ENCODE measurements around the gene MTERF4. TPM values are rescaled to one million over a fixed set of nuclear protein-coding genes. Genes with fewer than 3 reads are reported as not detected.

The MTERF4 gene, protein sequence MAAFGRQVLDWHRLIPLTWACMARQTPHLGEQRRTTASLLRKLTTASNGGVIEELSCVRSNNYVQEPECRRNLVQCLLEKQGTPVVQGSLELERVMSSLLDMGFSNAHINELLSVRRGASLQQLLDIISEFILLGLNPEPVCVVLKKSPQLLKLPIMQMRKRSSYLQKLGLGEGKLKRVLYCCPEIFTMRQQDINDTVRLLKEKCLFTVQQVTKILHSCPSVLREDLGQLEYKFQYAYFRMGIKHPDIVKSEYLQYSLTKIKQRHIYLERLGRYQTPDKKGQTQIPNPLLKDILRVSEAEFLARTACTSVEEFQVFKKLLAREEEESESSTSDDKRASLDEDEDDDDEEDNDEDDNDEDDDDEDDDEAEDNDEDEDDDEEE
- polyA plus RNA-seq (2011; rRNA removed) (41.5 and 44.9 TPM in 2 replicates), polyA plus RNA-seq (2017; fragmentation: RNase III; extraction: RNeasy Plus Mini Kit Qiagen cat#74134 plus additional on column Dnase treatment) (39.9 to 51.5 TPM (median 47.1 TPM) in 3 replicates), polyA minus RNA-seq (2011; rRNA and poly(A)+ RNA removed) (33.8 and 41.7 TPM in 2 replicates)
- 23.8 and 24.8 TPM in 2 replicates for polyA plus RNA-seq (2012; cell fraction: cytosol; rRNA removed)
- polyA plus RNA-seq (2012; cell fraction: nucleus; rRNA removed), result 32.6 and 44.7 TPM in 2 replicates

DNA sequence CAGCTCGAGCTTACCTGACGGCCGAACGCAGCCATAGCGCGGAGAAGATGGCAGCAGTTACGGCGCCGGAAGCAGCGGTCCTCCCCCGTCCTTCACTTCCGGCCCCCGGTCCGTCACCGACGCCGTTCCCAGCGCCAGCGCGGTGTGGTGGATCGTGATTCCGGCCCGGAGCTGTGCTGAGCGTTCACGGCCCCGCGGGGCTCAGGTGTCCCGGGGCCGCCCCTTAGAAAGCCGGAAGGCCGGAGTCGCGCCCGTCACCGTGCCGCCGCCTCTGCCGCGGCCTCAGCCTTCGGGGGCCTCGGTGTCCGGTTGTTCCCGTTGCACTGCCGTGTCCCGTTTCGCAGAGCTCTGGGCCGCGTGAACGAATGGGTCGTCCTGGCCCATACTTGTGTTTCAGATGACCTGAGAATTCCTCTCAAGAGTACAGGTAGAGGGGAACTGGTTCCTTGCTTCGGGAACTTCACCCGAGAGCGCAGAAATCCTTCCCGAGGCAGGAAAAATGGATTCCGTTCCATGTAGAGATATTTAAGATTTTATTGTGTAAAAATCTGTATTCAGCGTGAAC, at the start of gene MTERF4:
Gene MTERF4 (minus strand): TSS at position 49 of the 565 bp plus-strand sequence. CDS start 14 bp downstream, at position 35.
- 1% methylated on average over 27 of the region's 56 CpGs for WGBS (ENCODE audit: missing lambda C conversion rate)
- Histone ChIP-seq H3K9me3 (no peaks in the 10 kb centered on the region), H3K4me3 (peak within 1 kb of the TSS; percentile 85), H3K27ac (peak within 1 kb of the TSS; percentile 89), H3K4me1 (peaks cover 17% of the 10 kb centered on the region; the same call in 2 of the 3 replicates), H3K4me2 (peak within 1 kb of the TSS; percentile 97)
- DNase-seq (ENCODE audit: low read depth in 1 of 2, low spot score in 1 of 2) (peak; percentile 77 to 89), FAIRE-seq (no peak), ATAC-seq (peak; percentile 99 to 100)
- POLR2A ChIA-PET, result interaction anchor here (0.6 to 1.6 kb wide), 6 partner anchors 9 to 515 kb away, joined by 3 to 9 read pairs (median 4); partner anchors contain the start of genes CAPN10, HDLBP and PASK
- CTCF ChIA-PET, result interaction anchor here (0.8 to 1.0 kb wide), 2 partner anchors 11 to 27 kb away, joined by 3 read pairs; no protein-coding TSS in a partner anchor
- TF ChIP-seq NPAS2 (CRISPR knock-in tag; IDR thresholded peaks at IDR 0.05; ENCODE audit: borderline replicate concordance) (no peak), POLR2AphosphoS2 (conservative IDR thresholded peaks at IDR 0.05; ENCODE audit: low read length) (no peak), NFE2L2 (conservative IDR thresholded peaks at IDR 0.05; ENCODE audit: low read length) (no peak), BHLHE40 (IDR thresholded peaks at IDR 0.05; ENCODE audit: low read depth, low read length) (no peak), POLR2A (IDR thresholded peaks at IDR 0.05; ENCODE audit: low read length) (peak; percentile 85), ZFP36 (IDR thresholded peaks at IDR 0.05; ENCODE audit: borderline replicate concordance, partially characterized antibody) (no peak), SMC3 (IDR thresholded peaks at IDR 0.05) (peak; percentile 31; the same call in 1 of the 3 replicates), PHF8 (IDR thresholded peaks at IDR 0.05; ENCODE audit: borderline replicate concordance, low read depth) (peak; percentile 72), ZC3H11A (IDR thresholded peaks at IDR 0.05) (peak; percentile 13; the same call in 1 of the 2 replicates), MAZ (IDR thresholded peaks at IDR 0.05; ENCODE audit: borderline replicate concordance, low read depth, low read length) (peak; percentile 98), SREBF2 (IDR thresholded peaks at IDR 0.05) (no peak), TFCP2L1 (CRISPR knock-in tag; IDR thresholded peaks at IDR 0.05) (peak; percentile 14; the same call in 1 of the 2 replicates), CHD2 (IDR thresholded peaks at IDR 0.05; ENCODE audit: low read length, partially characterized antibody) (no peak), HOXA7 (CRISPR knock-in tag; IDR thresholded peaks at IDR 0.05) (no peak), HEYL (CRISPR knock-in tag; IDR thresholded peaks at IDR 0.05) (no peak), MAFK (IDR thresholded peaks at IDR 0.05; ENCODE audit: partially characterized antibody) (no peak), HDAC2 (IDR thresholded peaks at IDR 0.05) (no peak), HOXB13 (CRISPR knock-in tag; IDR thresholded peaks at IDR 0.05; ENCODE audit: low read depth) (no peak), EHF (CRISPR knock-in tag; IDR thresholded peaks at IDR 0.05) (no peak), FOSB (CRISPR knock-in tag; IDR thresholded peaks at IDR 0.05) (no peak), ELK1 (IDR thresholded peaks at IDR 0.05; ENCODE audit: low read depth, low read length) (no peak), CBX8 (IDR thresholded peaks at IDR 0.05) (no peak), RARB (CRISPR knock-in tag; IDR thresholded peaks at IDR 0.05) (no peak), EP300 (IDR thresholded peaks at IDR 0.05) (no peak), ZSCAN20 (CRISPR knock-in tag; IDR thresholded peaks at IDR 0.05) (no peak), NR3C1 (IDR thresholded peaks at IDR 0.05) (no peak), MYC (IDR thresholded peaks at IDR 0.05; ENCODE audit: borderline replicate concordance, low read length) (peak; percentile 49; the same call in 1 of the 2 replicates), KDM1A (IDR thresholded peaks at IDR 0.05; ENCODE audit: low read depth) (no peak), ZNF302 (CRISPR knock-in tag; IDR thresholded peaks at IDR 0.05) (no peak), RAD21 (conservative IDR thresholded peaks at IDR 0.05 in 1 of 2, IDR thresholded peaks at IDR 0.05 in 1 of 2) (peak; percentile 11 to 13; a peak in 1 of 5 replicates), EHMT2 (IDR thresholded peaks at IDR 0.05; ENCODE audit: low read depth) (no peak), BCL3 (IDR thresholded peaks at IDR 0.05) (peak; percentile 87), GATA3 (IDR thresholded peaks at IDR 0.05; ENCODE audit: borderline replicate concordance) (peak; percentile 71; the same call in 1 of the 2 replicates)
- TF ChIP-seq, protein P1, sequence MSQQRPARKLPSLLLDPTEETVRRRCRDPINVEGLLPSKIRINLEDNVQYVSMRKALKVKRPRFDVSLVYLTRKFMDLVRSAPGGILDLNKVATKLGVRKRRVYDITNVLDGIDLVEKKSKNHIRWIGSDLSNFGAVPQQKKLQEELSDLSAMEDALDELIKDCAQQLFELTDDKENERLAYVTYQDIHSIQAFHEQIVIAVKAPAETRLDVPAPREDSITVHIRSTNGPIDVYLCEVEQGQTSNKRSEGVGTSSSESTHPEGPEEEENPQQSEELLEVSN (IDR thresholded peaks at IDR 0.05; ENCODE audit: borderline replicate concordance, low read depth), result peak; percentile 77; the same call in 1 of the 2 replicates
- TF ChIP-seq, protein P2, sequence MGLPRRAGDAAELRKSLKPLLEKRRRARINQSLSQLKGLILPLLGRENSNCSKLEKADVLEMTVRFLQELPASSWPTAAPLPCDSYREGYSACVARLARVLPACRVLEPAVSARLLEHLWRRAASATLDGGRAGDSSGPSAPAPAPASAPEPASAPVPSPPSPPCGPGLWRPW (IDR thresholded peaks at IDR 0.05), result no peak
- TF ChIP-seq, protein P3, sequence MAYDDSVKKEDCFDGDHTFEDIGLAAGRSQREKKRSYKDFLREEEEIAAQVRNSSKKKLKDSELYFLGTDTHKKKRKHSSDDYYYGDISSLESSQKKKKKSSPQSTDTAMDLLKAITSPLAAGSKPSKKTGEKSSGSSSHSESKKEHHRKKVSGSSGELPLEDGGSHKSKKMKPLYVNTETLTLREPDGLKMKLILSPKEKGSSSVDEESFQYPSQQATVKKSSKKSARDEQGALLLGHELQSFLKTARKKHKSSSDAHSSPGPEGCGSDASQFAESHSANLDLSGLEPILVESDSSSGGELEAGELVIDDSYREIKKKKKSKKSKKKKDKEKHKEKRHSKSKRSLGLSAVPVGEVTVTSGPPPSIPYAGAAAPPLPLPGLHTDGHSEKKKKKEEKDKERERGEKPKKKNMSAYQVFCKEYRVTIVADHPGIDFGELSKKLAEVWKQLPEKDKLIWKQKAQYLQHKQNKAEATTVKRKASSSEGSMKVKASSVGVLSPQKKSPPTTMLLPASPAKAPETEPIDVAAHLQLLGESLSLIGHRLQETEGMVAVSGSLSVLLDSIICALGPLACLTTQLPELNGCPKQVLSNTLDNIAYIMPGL (CRISPR knock-in tag; IDR thresholded peaks at IDR 0.05; ENCODE audit: borderline replicate concordance), result 0 out of 2 replicates have a peak, but pooled peaks have one; percentile 44
